ENCODE results near the gene ZBED6.
A peak's percentile ranks its signal among the peaks of the same experiment; 100 is the strongest.

DNA sequence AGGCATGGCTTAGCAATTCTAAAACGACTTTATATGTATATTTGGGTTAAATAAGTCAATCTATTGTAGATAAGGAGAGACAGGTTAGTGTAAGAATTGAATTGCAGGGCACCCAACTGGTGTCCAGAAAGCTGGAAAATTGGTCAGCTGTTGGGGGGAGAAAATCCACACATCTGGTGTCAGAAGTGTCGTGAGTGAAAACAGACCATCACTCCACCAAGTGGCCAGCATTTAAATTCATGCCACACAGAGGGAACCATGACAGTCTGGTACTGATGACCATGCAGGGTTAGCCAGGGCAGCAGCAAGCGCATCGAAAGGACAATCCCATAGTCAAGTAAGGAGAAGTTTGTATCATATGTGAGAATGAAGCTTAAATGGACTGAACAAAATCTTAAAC is 18.8 kb upstream of the ZBED6 start:
- TF ChIP-seq, protein P1, sequence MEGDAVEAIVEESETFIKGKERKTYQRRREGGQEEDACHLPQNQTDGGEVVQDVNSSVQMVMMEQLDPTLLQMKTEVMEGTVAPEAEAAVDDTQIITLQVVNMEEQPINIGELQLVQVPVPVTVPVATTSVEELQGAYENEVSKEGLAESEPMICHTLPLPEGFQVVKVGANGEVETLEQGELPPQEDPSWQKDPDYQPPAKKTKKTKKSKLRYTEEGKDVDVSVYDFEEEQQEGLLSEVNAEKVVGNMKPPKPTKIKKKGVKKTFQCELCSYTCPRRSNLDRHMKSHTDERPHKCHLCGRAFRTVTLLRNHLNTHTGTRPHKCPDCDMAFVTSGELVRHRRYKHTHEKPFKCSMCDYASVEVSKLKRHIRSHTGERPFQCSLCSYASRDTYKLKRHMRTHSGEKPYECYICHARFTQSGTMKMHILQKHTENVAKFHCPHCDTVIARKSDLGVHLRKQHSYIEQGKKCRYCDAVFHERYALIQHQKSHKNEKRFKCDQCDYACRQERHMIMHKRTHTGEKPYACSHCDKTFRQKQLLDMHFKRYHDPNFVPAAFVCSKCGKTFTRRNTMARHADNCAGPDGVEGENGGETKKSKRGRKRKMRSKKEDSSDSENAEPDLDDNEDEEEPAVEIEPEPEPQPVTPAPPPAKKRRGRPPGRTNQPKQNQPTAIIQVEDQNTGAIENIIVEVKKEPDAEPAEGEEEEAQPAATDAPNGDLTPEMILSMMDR (IDR thresholded peaks at IDR 0.05; ENCODE audit: insufficient read depth, low read length), result peak; percentile 6
- no peak for TF ChIP-seq POLR2AphosphoS5 (IDR thresholded peaks at IDR 0.05; ENCODE audit: low read depth)
- TF ChIP-seq, protein P2, sequence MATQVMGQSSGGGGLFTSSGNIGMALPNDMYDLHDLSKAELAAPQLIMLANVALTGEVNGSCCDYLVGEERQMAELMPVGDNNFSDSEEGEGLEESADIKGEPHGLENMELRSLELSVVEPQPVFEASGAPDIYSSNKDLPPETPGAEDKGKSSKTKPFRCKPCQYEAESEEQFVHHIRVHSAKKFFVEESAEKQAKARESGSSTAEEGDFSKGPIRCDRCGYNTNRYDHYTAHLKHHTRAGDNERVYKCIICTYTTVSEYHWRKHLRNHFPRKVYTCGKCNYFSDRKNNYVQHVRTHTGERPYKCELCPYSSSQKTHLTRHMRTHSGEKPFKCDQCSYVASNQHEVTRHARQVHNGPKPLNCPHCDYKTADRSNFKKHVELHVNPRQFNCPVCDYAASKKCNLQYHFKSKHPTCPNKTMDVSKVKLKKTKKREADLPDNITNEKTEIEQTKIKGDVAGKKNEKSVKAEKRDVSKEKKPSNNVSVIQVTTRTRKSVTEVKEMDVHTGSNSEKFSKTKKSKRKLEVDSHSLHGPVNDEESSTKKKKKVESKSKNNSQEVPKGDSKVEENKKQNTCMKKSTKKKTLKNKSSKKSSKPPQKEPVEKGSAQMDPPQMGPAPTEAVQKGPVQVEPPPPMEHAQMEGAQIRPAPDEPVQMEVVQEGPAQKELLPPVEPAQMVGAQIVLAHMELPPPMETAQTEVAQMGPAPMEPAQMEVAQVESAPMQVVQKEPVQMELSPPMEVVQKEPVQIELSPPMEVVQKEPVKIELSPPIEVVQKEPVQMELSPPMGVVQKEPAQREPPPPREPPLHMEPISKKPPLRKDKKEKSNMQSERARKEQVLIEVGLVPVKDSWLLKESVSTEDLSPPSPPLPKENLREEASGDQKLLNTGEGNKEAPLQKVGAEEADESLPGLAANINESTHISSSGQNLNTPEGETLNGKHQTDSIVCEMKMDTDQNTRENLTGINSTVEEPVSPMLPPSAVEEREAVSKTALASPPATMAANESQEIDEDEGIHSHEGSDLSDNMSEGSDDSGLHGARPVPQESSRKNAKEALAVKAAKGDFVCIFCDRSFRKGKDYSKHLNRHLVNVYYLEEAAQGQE (IDR thresholded peaks at IDR 0.05; ENCODE audit: insufficient replicate concordance, low read depth), result no peak

Data from HL-60 (cell line).